GM23338 (cell line): ENCODE data around the gene MICALL2.

Experiments used
- CREB1 ChIP-seq: fragments of 250-450 bp; sonication (Bioruptor Pico); IDR thresholded peaks from 2 replicates; pipeline ENCODE4 v1.5.0; 2020; ENCODE audit warnings: low read depth, mild to moderate bottlenecking, moderate library complexity
- EZH2 ChIP-seq: fragments of 200-600 bp; sonication (generic); IDR thresholded peaks from one replicate; pipeline ENCODE4 v1.8.0; 2017; ENCODE audit warnings: antibody characterized with exemption, mild to moderate bottlenecking, low read depth; ENCODE audit not compliant: unreplicated experiment
- EZH2phosphoT487 ChIP-seq: fragments of 200-600 bp; sonication (generic); IDR thresholded peaks from one replicate; pipeline ENCODE4 v1.8.1; 2018; ENCODE audit warnings: antibody characterized with exemption; ENCODE audit not compliant: unreplicated experiment
- JUNB ChIP-seq: IDR thresholded peaks from one replicate; pipeline ENCODE4 v1.6.1; 2016; ENCODE audit warnings: antibody characterized with exemption; ENCODE audit not compliant: unreplicated experiment
- POLR2AphosphoS5 ChIP-seq: IDR thresholded peaks from 2 replicates; pipeline ENCODE4 v1.6.1; 2016; ENCODE audit warnings: antibody characterized with exemption, low read depth
- ZNF114 ChIP-seq: fragments of 250-450 bp; sonication (Bioruptor Pico); IDR thresholded peaks from 2 replicates; pipeline ENCODE4 v1.5.0; 2020; ENCODE audit warnings: mild to moderate bottlenecking, moderate library complexity
- TF ChIP-seq, protein P1 (sequence below): IDR thresholded peaks from one replicate; pipeline ENCODE4 v1.6.1; 2018; ENCODE audit warnings: antibody characterized with exemption; ENCODE audit not compliant: unreplicated experiment
- TF ChIP-seq, protein P2 (sequence below), 2 experiments: fragments of 200-600 bp in 1 of 2; sonication (generic) in 1 of 2; conservative IDR thresholded peaks; 2 replicates each; pipeline versions ENCODE4 v1.5.1 to v1.6.1; 2016 to 2017; ENCODE audit warnings: antibody characterized with exemption in 2 of 2, low read depth in 2 of 2, mild to moderate bottlenecking in 2 of 2, moderate library complexity in 1 of 2
- TF ChIP-seq, protein P3 (sequence below): IDR thresholded peaks from 2 replicates; pipeline ENCODE4 v1.6.1; 2016; ENCODE audit warnings: antibody characterized with exemption

DNA sequence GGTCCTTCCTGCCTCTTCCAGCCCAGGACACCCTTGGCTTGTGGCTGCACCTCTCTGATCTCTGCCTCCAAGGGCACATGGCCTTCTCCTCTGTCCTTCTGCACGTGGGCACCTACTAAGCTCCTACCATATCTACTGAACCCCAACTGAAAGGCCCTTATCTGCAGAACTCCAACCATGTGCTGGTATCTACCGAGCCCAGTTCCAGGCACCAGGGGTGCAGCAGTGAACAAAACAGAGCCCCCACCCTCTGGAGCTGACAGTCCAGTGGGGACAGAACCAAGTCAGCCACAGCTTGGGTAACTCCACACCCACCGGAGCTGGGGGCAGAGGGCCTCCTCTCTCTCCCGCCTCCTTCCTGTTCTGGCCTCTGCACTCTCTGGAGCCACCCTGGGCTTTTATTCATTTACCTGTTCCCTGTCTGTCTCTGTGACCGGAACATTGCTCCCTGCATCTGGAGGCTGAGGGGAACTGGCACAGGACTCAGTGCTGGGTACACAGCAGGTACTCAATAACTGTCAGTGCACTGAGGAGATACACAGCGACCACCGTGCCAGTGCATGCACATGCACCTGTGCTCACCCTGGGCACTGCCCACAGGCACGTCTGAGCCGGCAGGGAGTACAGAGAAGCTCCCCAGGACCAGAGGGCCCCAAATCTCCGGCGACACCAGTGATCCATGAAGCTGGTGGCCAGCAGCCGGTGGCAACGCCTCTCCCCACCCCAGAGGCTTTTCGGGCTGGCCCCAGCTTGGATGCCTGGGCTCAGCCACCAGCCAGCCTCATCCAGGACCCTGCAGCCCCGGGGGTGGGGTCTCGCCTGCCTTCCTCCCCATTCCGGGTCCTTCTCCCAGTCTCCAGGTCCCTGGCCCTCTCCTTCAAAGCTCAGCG, 2.0 kb downstream of the MICALL2 start:
- TF ChIP-seq, protein P1, sequence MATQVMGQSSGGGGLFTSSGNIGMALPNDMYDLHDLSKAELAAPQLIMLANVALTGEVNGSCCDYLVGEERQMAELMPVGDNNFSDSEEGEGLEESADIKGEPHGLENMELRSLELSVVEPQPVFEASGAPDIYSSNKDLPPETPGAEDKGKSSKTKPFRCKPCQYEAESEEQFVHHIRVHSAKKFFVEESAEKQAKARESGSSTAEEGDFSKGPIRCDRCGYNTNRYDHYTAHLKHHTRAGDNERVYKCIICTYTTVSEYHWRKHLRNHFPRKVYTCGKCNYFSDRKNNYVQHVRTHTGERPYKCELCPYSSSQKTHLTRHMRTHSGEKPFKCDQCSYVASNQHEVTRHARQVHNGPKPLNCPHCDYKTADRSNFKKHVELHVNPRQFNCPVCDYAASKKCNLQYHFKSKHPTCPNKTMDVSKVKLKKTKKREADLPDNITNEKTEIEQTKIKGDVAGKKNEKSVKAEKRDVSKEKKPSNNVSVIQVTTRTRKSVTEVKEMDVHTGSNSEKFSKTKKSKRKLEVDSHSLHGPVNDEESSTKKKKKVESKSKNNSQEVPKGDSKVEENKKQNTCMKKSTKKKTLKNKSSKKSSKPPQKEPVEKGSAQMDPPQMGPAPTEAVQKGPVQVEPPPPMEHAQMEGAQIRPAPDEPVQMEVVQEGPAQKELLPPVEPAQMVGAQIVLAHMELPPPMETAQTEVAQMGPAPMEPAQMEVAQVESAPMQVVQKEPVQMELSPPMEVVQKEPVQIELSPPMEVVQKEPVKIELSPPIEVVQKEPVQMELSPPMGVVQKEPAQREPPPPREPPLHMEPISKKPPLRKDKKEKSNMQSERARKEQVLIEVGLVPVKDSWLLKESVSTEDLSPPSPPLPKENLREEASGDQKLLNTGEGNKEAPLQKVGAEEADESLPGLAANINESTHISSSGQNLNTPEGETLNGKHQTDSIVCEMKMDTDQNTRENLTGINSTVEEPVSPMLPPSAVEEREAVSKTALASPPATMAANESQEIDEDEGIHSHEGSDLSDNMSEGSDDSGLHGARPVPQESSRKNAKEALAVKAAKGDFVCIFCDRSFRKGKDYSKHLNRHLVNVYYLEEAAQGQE = no peak
- TF ChIP-seq, protein P2, sequence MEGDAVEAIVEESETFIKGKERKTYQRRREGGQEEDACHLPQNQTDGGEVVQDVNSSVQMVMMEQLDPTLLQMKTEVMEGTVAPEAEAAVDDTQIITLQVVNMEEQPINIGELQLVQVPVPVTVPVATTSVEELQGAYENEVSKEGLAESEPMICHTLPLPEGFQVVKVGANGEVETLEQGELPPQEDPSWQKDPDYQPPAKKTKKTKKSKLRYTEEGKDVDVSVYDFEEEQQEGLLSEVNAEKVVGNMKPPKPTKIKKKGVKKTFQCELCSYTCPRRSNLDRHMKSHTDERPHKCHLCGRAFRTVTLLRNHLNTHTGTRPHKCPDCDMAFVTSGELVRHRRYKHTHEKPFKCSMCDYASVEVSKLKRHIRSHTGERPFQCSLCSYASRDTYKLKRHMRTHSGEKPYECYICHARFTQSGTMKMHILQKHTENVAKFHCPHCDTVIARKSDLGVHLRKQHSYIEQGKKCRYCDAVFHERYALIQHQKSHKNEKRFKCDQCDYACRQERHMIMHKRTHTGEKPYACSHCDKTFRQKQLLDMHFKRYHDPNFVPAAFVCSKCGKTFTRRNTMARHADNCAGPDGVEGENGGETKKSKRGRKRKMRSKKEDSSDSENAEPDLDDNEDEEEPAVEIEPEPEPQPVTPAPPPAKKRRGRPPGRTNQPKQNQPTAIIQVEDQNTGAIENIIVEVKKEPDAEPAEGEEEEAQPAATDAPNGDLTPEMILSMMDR (conservative IDR thresholded peaks at IDR 0.05; ENCODE audit: low read depth in 2 of 2) = no peak
- no peak for TF ChIP-seq POLR2AphosphoS5
- TF ChIP-seq CREB1 = no peak
- TF ChIP-seq EZH2 = no peak
- no peak for TF ChIP-seq JUNB
- no peak for TF ChIP-seq EZH2phosphoT487
- TF ChIP-seq, protein P3, sequence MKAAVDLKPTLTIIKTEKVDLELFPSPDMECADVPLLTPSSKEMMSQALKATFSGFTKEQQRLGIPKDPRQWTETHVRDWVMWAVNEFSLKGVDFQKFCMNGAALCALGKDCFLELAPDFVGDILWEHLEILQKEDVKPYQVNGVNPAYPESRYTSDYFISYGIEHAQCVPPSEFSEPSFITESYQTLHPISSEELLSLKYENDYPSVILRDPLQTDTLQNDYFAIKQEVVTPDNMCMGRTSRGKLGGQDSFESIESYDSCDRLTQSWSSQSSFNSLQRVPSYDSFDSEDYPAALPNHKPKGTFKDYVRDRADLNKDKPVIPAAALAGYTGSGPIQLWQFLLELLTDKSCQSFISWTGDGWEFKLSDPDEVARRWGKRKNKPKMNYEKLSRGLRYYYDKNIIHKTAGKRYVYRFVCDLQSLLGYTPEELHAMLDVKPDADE = no peak
- TF ChIP-seq ZNF114 = no peak
